ENCODE data around the gene ZBTB47.

ZBTB47 gene

GRCh38 chr3:42698911-42699230 is 45.4 kb downstream of the ZBTB47 start:
- Histone ChIP-seq H3K9ac (ENCODE audit: low read depth in 1 of 2, low read length in 2 of 2) (no peak overlapping the region), H3K27ac (ENCODE audit: low read depth in 2 of 2, low read length in 2 of 2) (no peak overlapping the region), H3K36me3 (ENCODE audit: control insufficient read depth in 2 of 2, insufficient read depth in 2 of 2, low read length in 2 of 2) (no peaks in the 10 kb centered on the region)

GRCh38 chr3:42699511-42699971 is 46.0 kb downstream of the ZBTB47 start:
- no peaks in the 10 kb centered on the region for H3K27me3 ChIP-seq (ENCODE audit: control insufficient read depth in 2 of 2, insufficient read depth in 2 of 2, low read length in 2 of 2)
- no peaks in the 10 kb centered on the region for H3K4me1 ChIP-seq (ENCODE audit: control insufficient read depth in 2 of 2, insufficient read depth in 2 of 2, low read length in 2 of 2)
- no peak overlapping the region for H3K27ac ChIP-seq (ENCODE audit: low read depth in 2 of 2, low read length in 2 of 2)
- H3K9ac ChIP-seq (ENCODE audit: low read depth in 1 of 2, low read length in 2 of 2): no peak overlapping the region
- no peaks in the 10 kb centered on the region for H3K36me3 ChIP-seq (ENCODE audit: control insufficient read depth in 2 of 2, insufficient read depth in 2 of 2, low read length in 2 of 2)
- no peaks in the 10 kb centered on the region for H3K9me3 ChIP-seq (ENCODE audit: control insufficient read depth in 2 of 2, low read length in 2 of 2)
- no peak overlapping the region for H3K4me3 ChIP-seq (ENCODE audit: low read length in 2 of 2)

More at GRCh38 chr3:42698911-42699230, 45.4 kb downstream of the ZBTB47 start:
- Histone ChIP-seq H3K9me3 (ENCODE audit: control insufficient read depth in 2 of 2, low read length in 2 of 2) (no peaks in the 10 kb centered on the region), H3K4me1 (ENCODE audit: control insufficient read depth in 2 of 2, insufficient read depth in 2 of 2, low read length in 2 of 2) (no peaks in the 10 kb centered on the region), H3K4me3 (ENCODE audit: low read length in 2 of 2) (no peak overlapping the region), H3K27me3 (ENCODE audit: control insufficient read depth in 2 of 2, insufficient read depth in 2 of 2, low read length in 2 of 2) (no peaks in the 10 kb centered on the region)

DNA sequence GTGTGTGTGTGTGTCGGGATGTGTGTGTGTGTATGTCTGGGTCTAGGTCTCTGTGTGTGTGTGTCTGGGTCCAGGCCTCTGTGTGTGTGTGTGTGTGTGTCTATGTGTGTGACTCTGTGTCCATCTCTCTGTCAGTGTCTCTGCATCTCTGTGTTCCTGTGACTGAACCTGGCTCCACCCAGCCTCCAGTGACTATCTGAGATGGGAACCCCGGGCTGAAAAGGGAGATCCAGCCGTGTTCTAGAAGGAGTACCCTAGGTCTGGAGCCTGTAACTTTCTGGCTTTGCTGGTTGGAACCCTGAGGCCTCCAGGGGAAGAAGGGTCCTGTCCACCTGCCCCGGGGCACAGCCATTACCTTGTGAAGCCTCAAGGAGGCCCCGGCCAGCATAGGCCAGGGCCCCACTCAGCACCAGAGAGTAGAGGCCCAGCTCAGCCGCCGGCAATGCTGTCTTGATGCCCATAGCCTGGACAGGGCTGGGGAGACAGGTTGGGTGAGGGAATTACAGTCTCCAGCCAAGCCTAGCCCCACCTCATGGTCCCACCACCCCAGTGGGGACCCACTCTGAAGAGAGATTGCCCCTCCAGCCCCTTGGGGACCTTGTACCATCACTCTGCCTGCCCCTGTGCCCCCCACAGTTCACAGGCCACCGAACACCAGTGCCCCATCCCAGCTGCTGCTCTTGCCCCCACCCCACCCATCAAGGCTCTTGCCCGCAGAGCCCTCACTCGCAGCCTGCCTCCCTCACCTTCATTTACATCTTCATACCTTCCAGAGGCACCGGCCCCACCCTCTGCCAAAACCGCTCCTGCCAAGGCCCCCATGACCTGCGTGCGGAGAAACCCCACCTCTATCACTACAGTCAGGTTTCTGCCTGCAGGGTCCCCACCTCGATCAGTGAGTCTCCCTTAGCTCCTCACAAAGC is 47.1 kb downstream of the ZBTB47 start:
- Histone ChIP-seq H3K4me1 (ENCODE audit: control insufficient read depth in 2 of 2, insufficient read depth in 2 of 2, low read length in 2 of 2) (no peaks in the 10 kb centered on the region), H3K9me3 (ENCODE audit: control insufficient read depth in 2 of 2, low read length in 2 of 2) (no peaks in the 10 kb centered on the region), H3K4me3 (ENCODE audit: low read length in 2 of 2) (no peak overlapping the region), H3K9ac (ENCODE audit: low read depth in 1 of 2, low read length in 2 of 2) (no peak overlapping the region), H3K27me3 (ENCODE audit: control insufficient read depth in 2 of 2, insufficient read depth in 2 of 2, low read length in 2 of 2) (no peaks in the 10 kb centered on the region), H3K27ac (ENCODE audit: low read depth in 2 of 2, low read length in 2 of 2) (no peak overlapping the region), H3K36me3 (ENCODE audit: control insufficient read depth in 2 of 2, insufficient read depth in 2 of 2, low read length in 2 of 2) (no peaks in the 10 kb centered on the region)

DNA sequence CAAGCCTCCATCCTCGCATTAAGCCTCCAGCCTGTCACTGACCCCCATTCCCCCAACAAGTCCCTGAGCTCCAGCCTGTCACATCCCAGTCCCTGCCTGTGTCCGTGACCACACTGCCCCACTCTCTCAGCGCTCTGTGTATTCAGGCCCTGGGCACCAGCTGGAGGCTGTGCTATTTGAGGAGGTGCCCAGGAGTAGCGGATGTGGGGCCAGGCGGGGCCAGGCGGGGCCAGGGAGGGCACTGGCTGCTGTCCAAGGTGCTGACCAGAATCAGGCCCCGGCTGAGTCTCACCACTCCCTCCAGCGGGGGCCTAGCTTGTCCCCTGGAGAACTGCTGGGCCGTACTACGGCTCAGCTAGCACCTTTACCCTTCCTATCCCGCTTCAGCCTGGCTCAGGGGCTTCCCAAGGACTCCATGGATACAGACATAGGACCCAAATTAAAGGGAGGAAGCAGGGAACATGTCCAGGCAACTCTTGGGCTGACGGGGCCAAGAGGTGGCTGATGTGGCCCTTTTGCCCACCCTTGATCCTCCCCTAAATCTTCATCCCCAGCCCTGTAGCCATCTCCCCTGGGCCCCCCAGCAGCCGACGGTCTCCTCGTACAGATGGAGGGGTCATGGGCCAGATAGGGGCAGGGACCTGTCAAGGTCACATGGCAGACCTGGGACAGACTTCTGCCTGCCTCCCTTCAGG is 48.0 kb downstream of the ZBTB47 start:
- Histone ChIP-seq H3K27me3 (ENCODE audit: control insufficient read depth in 2 of 2, insufficient read depth in 2 of 2, low read length in 2 of 2) (no peaks in the 10 kb centered on the region), H3K36me3 (ENCODE audit: control insufficient read depth in 2 of 2, insufficient read depth in 2 of 2, low read length in 2 of 2) (no peaks in the 10 kb centered on the region), H3K4me1 (ENCODE audit: control insufficient read depth in 2 of 2, insufficient read depth in 2 of 2, low read length in 2 of 2) (no peaks in the 10 kb centered on the region), H3K9me3 (ENCODE audit: control insufficient read depth in 2 of 2, low read length in 2 of 2) (no peaks in the 10 kb centered on the region), H3K4me3 (ENCODE audit: low read length in 2 of 2) (no peak overlapping the region), H3K9ac (ENCODE audit: low read depth in 1 of 2, low read length in 2 of 2) (no peak overlapping the region), H3K27ac (ENCODE audit: low read depth in 2 of 2, low read length in 2 of 2) (no peak overlapping the region)

DNA sequence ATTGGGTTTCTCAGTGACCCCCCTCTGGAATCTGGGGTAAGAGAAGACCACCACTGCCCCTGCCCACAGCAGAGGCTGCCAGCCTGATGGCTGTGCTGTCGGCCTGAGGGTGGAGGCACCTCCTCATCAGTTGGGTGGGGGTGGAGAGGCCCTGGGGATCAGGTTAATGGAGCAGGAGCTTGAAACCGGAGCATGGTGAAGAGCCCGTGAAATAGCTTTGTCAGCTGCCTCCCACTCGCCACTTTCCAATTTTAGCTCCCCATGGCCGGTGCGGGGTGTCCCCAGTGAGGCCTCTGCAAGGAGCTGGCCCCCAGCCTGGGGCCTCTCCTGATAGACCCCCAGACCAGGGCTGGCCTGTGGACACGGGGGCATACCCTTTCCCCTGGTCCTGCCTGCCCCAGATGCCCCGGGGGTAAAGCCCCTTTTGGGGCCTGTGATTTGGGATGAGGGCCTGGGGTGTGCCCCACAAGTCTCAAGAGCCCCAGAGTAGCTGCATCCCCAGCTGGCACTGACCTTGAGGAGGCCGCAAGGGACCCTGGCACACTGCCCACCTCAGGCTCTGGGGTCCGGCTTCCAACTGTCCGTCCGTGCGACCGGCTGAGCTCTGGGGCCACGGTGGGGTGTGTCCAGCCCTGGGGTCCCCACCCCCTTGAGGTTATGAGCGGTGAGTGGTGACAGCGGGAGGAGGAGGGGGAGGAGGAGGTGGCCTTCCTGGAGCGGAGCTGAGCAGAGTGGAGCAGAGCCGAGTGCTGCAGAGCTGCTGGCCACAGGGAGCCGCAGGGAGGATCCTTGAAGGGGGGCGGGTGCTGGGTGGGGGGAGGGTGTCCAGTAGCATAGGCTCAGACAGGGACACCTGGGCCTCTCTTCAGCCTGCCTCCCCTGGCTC is 48.8 kb downstream of the ZBTB47 start, which contains the start of gene HHATL:
HHATL (minus strand) TSS at position 733 of the 886 bp plus-strand sequence. CDS start 1,972 bp downstream, outside the sequence.
- Histone ChIP-seq H3K9ac (ENCODE audit: low read depth in 1 of 2, low read length in 2 of 2) (no peak within 1 kb of the TSS), H3K4me3 (ENCODE audit: low read length in 2 of 2) (no peak within 1 kb of the TSS), H3K9me3 (ENCODE audit: control insufficient read depth in 2 of 2, low read length in 2 of 2) (no peaks in the 10 kb centered on the region), H3K4me1 (ENCODE audit: control insufficient read depth in 2 of 2, insufficient read depth in 2 of 2, low read length in 2 of 2) (no peaks in the 10 kb centered on the region), H3K27me3 (ENCODE audit: control insufficient read depth in 2 of 2, insufficient read depth in 2 of 2, low read length in 2 of 2) (no peaks in the 10 kb centered on the region), H3K27ac (ENCODE audit: low read depth in 2 of 2, low read length in 2 of 2) (no peak within 1 kb of the TSS), H3K36me3 (ENCODE audit: control insufficient read depth in 2 of 2, insufficient read depth in 2 of 2, low read length in 2 of 2) (no peaks in the 10 kb centered on the region)

DNA sequence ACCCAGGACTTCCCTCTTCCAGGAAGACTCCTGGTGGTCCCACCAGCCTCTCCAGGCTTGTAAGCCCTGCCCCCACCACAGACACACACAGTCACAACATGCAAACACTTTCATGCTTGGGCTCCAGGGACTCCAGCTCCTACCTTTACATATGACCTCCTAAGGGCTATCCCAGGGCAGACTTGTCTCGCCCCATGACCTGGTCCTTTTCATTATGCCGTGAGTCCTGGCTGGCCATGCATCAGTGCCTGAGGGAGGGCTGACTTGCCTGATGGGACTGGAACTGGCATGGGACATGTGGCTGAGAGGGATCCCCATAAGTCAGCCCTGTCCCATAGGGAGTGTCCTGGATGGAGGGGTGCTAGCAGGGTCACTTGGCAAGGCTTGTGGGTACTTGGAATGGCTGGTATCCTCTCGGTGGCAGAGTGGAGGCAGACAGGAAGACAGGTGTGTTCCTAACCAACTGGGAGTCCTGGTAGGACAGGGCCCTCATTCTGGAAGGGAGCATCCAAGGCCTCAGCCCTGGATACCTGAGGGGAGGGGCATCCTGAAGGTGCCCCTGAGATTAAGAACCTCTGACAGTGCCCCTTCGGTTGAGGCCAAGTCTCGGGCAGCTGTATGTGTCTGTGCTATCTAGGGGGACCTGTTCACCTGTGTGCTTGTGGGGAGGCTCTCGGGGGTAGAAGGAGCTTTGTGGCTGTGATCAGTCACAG is 49.6 kb downstream of the ZBTB47 start:
- H3K9me3 ChIP-seq (ENCODE audit: control insufficient read depth in 2 of 2, low read length in 2 of 2): no peaks in the 10 kb centered on the region
- H3K4me3 ChIP-seq (ENCODE audit: low read length in 2 of 2): no peak overlapping the region
- H3K27me3 ChIP-seq (ENCODE audit: control insufficient read depth in 2 of 2, insufficient read depth in 2 of 2, low read length in 2 of 2): no peaks in the 10 kb centered on the region
- H3K27ac ChIP-seq (ENCODE audit: low read depth in 2 of 2, low read length in 2 of 2): no peak overlapping the region
- H3K9ac ChIP-seq (ENCODE audit: low read depth in 1 of 2, low read length in 2 of 2): no peak overlapping the region
- H3K36me3 ChIP-seq (ENCODE audit: control insufficient read depth in 2 of 2, insufficient read depth in 2 of 2, low read length in 2 of 2): no peaks in the 10 kb centered on the region
- H3K4me1 ChIP-seq (ENCODE audit: control insufficient read depth in 2 of 2, insufficient read depth in 2 of 2, low read length in 2 of 2): no peaks in the 10 kb centered on the region

DNA sequence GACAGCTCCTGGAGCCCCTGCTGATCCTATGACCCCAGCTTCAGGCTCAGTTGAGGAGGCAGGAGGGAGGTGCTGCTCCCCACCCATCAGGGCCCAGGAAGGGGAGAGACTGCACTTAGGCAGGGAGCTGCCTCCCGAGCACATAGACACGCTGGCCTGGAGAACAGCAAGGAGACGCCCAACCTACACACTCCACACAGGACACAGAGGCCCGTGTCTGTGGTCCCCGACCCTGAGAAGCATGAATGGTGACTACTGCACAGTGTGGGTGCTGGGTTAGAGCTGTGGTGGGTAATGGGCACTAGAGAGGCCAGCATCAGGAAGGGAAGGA is 50.2 kb downstream of the ZBTB47 start:
- no peaks in the 10 kb centered on the region for H3K9me3 ChIP-seq (ENCODE audit: control insufficient read depth in 2 of 2, low read length in 2 of 2)
- H3K9ac ChIP-seq (ENCODE audit: low read depth in 1 of 2, low read length in 2 of 2): no peak overlapping the region
- H3K4me1 ChIP-seq (ENCODE audit: control insufficient read depth in 2 of 2, insufficient read depth in 2 of 2, low read length in 2 of 2): no peaks in the 10 kb centered on the region
- H3K36me3 ChIP-seq (ENCODE audit: control insufficient read depth in 2 of 2, insufficient read depth in 2 of 2, low read length in 2 of 2): no peaks in the 10 kb centered on the region
- no peak overlapping the region for H3K27ac ChIP-seq (ENCODE audit: low read depth in 2 of 2, low read length in 2 of 2)
- H3K4me3 ChIP-seq (ENCODE audit: low read length in 2 of 2): no peak overlapping the region
- no peaks in the 10 kb centered on the region for H3K27me3 ChIP-seq (ENCODE audit: control insufficient read depth in 2 of 2, insufficient read depth in 2 of 2, low read length in 2 of 2)

DNA sequence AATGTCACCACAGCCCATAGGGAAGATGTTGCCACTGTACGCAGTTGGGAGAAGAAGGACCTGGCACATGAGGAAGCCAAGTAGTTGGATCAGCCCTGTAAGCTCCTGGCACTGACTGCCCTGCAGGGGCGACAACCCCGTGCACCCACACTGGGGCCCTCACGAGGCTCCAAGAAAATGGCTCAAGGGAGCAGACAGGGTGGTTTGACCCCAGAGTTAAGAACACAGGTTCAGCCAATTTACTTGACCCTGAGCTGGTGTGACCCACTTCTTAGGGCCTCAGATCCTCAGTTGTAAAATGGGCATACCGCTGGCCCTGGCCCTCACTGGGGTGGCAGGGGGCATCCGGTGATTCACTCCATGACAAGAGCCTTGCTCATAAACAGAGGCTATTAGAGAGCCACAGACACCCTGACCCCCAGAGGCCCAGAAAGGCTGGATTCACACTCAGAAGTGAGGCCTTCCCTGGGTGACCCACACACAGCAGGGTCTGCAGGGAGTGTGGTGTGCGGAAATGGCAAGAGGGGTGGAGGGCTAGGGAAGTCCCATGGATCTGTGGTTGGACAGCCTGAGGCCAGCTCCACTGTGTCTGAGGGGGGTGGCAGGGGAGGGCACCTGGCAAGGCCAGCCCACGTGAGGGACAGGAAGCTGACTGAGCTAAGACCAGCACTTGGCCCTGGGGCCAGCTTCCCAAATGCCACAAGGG is 50.8 kb downstream of the ZBTB47 start:
- no peak overlapping the region for H3K4me3 ChIP-seq (ENCODE audit: low read length in 2 of 2)

DNA sequence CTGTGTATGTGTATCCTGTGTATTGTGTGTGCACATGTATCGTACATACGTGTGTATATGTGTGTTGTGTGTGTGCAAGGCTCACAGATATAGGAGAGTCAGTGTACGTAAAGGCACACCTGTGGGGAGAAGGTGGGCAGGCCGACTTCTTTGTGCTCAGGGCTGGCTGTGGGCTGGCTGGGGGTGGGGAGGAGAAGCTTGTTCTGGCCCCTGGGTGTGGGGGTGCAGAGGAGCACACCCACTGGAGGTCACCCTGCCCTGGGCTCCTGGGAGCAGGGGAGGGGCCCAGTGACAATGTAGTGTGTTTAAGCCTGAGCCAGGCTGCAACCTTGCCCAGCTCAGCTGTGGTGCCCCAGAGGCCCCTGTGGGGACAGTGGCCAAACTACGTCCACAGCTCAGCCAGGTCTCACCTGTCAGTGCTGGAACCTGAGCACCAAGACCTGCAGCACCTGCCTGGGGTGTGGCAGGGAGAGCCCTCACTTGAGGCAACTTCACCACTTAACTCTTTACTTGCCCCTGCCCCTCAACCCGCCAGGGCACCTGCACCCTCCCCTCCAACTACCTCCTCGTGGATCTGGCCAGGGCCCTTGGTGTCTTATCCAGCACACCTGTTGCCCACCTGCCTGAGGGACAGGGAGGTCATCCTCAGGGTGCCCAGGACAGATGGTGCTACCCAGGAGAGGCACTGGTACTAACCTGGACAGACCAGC is 51.7 kb downstream of the ZBTB47 start:
- H3K27me3 ChIP-seq (ENCODE audit: control insufficient read depth in 2 of 2, insufficient read depth in 2 of 2, low read length in 2 of 2): no peaks in the 10 kb centered on the region
- no peak overlapping the region for H3K27ac ChIP-seq (ENCODE audit: low read depth in 2 of 2, low read length in 2 of 2)
- no peak overlapping the region for H3K4me3 ChIP-seq (ENCODE audit: low read length in 2 of 2)
- H3K4me1 ChIP-seq (ENCODE audit: control insufficient read depth in 2 of 2, insufficient read depth in 2 of 2, low read length in 2 of 2): no peaks in the 10 kb centered on the region
- no peak overlapping the region for H3K9ac ChIP-seq (ENCODE audit: low read depth in 1 of 2, low read length in 2 of 2)
- no peaks in the 10 kb centered on the region for H3K36me3 ChIP-seq (ENCODE audit: control insufficient read depth in 2 of 2, insufficient read depth in 2 of 2, low read length in 2 of 2)
- no peaks in the 10 kb centered on the region for H3K9me3 ChIP-seq (ENCODE audit: control insufficient read depth in 2 of 2, low read length in 2 of 2)

More for the DNA sequence above, 50.8 kb downstream of the ZBTB47 start:
- Histone ChIP-seq H3K27me3 (ENCODE audit: control insufficient read depth in 2 of 2, insufficient read depth in 2 of 2, low read length in 2 of 2) (no peaks in the 10 kb centered on the region), H3K36me3 (ENCODE audit: control insufficient read depth in 2 of 2, insufficient read depth in 2 of 2, low read length in 2 of 2) (no peaks in the 10 kb centered on the region), H3K9me3 (ENCODE audit: control insufficient read depth in 2 of 2, low read length in 2 of 2) (no peaks in the 10 kb centered on the region), H3K9ac (ENCODE audit: low read depth in 1 of 2, low read length in 2 of 2) (no peak overlapping the region), H3K27ac (ENCODE audit: low read depth in 2 of 2, low read length in 2 of 2) (no peak overlapping the region), H3K4me1 (ENCODE audit: control insufficient read depth in 2 of 2, insufficient read depth in 2 of 2, low read length in 2 of 2) (no peaks in the 10 kb centered on the region)

Measured in mucosa of rectum (tissue), 2 donors.